ENCODE measurements around the gene KRTAP10-4. TPM values are rescaled to one million over a fixed set of nuclear protein-coding genes. Genes with fewer than 3 reads are reported as not detected.
"Not testable (repeated sequence)": the region's sequence is repeated elsewhere in the genome, so short reads cannot be mapped to it uniquely, and the experiment has no call there.

Gene KRTAP10-4
- total and polyA plus RNA-seq, 2 experiments from 2014 or later = not detected

DNA sequence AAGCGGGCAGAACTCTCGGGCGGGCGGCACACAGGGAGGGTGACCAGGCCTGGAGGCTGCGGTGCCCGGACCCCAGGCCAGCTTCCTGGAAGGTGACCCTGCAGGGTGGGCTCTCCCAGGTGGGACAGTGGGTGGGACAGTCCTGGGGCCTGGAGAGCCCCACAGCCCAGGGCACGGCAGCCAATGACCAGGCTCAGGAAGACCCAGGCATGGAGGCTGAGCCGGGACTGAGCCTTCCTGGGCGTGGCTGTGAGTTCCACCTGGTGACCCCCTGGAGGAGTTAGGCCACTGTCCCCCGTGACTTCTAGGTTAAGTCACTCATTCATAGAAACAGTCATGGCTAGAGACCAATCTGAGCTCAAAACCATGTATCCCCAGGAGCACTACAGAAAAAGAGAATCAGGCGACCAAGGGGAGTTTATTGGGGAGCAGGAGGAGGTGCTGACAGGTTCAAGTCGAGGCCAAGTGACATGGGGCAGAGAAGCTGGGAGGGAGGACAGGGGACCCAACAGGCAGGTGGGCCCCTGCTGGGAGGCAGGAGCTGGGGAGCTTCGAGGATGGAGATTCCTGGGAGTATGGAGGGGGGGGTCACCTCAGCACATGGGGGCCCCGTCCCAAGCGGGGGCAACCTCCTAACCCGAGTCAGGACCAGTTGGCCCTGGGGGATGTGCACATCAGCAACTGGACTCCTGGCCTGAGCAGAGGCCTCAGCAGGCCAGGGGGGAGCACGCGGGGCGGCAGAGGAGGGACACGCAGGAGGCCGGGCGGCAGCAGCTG is 5.7 kb downstream of the KRTAP10-4 start:
- H3K4me3 ChIP-seq = no peak overlapping the region
- 92% methylated on average over 9 of the region's 22 CpGs for WGBS (ENCODE audit: low lambda C conversion rate, missing lambda C conversion rate)
- H3K9me3 ChIP-seq (ENCODE audit: low read depth) = no peaks in the 10 kb centered on the region
- no peak for TF ChIP-seq EZH2 (IDR thresholded peaks at IDR 0.05; ENCODE audit: borderline replicate concordance)
- no peak for TF ChIP-seq EZH2phosphoT487 (IDR thresholded peaks at IDR 0.05; ENCODE audit: low read depth, severe bottlenecking, unreplicated experiment)
- no peak for TF ChIP-seq CTCF (IDR thresholded peaks at IDR 0.05; ENCODE audit: poor library complexity)
- H3K4me2 ChIP-seq = no peak overlapping the region
- peaks cover under 1% of the 10 kb centered on the region for H3K27me3 ChIP-seq
- no peaks in the 10 kb centered on the region for H3K79me2 ChIP-seq
- H2AFZ ChIP-seq = no peak overlapping the region
- no peak overlapping the region for H3K27ac ChIP-seq
- H4K20me1 ChIP-seq (ENCODE audit: insufficient read depth, poor library complexity, severe bottlenecking) = no peaks in the 10 kb centered on the region
- no peaks in the 10 kb centered on the region for H3K36me3 ChIP-seq (replicated peaks; ENCODE audit: insufficient read depth, low read depth)
- no peak for DNase-seq (ENCODE audit: low spot score)
- no peaks in the 10 kb centered on the region for H3K9me2 ChIP-seq (replicated peaks; ENCODE audit: insufficient read depth)
- peaks cover 3% of the 10 kb centered on the region for H3K4me1 ChIP-seq (ENCODE audit: insufficient read depth)

DNA sequence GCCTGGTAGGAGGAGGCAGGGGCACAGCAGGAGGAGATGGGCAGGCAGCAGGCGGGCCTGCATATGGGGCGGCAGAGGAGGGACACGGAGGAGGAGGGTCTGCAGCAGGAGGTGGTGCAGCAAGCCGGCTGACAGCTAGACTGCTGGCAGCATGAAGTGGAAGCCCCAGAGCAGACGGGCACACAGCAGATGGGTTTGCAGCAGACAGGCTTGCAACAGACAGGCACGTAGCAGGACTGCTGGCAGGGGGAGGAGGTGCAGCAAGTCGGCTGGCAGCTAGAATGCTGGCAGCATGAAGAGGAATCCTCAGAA is 6.3 kb downstream of the KRTAP10-4 start:
- Histone ChIP-seq H3K4me3 (no peak overlapping the region), H3K4me2 (no peak overlapping the region), H3K36me3 (replicated peaks; ENCODE audit: insufficient read depth, low read depth) (no peaks in the 10 kb centered on the region), H3K27me3 (peaks cover 4% of the 10 kb centered on the region), H3K9me2 (replicated peaks; ENCODE audit: insufficient read depth) (no peaks in the 10 kb centered on the region), H3K27ac (no peak overlapping the region), H4K20me1 (ENCODE audit: insufficient read depth, poor library complexity, severe bottlenecking) (no peaks in the 10 kb centered on the region), H3K4me1 (ENCODE audit: insufficient read depth) (peaks cover 3% of the 10 kb centered on the region), H3K79me2 (no peaks in the 10 kb centered on the region), H3K9me3 (ENCODE audit: low read depth) (no peaks in the 10 kb centered on the region), H2AFZ (no peak overlapping the region)
- DNase-seq (ENCODE audit: low spot score) = no peak
- TF ChIP-seq EZH2phosphoT487 (IDR thresholded peaks at IDR 0.05; ENCODE audit: low read depth, severe bottlenecking, unreplicated experiment) (no peak), EZH2 (IDR thresholded peaks at IDR 0.05; ENCODE audit: borderline replicate concordance) (no peak), CTCF (IDR thresholded peaks at IDR 0.05; ENCODE audit: poor library complexity) (no peak)
- 89% methylated on average over 6 of the region's 7 CpGs for WGBS (ENCODE audit: low lambda C conversion rate, missing lambda C conversion rate)

DNA sequence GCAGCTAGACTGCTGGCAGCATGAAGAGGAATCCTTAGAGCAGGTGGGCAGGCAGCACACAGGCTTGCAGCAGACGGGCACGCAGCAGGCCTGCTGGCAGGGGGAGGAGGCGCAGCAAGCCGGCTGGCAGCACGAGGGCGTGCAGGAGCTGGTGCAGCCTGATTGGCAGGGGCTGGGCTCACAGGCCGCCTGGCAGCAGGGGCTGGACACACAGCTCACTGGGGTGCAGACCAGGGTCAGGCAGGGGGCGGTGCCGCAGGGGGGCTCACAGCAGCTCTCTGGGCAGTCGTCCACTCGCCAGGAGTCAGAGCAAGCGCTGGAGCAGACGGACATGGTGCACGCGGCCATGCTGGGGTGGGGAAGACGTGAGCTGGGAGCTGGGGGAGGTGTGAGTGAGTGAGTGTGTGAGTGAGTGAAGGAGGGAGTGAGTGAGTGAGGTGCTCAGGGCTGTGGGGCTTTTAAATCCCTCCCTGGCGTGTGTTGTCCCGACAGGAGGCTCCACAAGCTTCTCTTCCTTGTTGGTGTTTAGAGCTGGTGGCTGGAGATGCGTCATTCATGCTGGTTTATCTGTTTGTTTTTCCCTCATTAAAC is 6.8 kb downstream of the KRTAP10-4 start, which contains the start of gene KRTAP10-5:
Gene KRTAP10-5 (minus strand): TSS at position 374 of the 591 bp plus-strand sequence. CDS start 26 bp downstream, at position 348.
- not testable (repeated sequence) for H3K27ac ChIP-seq; H3K9me3 ChIP-seq (ENCODE audit: low read depth); H4K20me1 ChIP-seq (ENCODE audit: insufficient read depth, poor library complexity, severe bottlenecking); H2AFZ ChIP-seq; H3K36me3 ChIP-seq (replicated peaks; ENCODE audit: insufficient read depth, low read depth); DNase-seq (ENCODE audit: low spot score); H3K4me2 ChIP-seq; H3K27me3 ChIP-seq; H3K4me1 ChIP-seq (ENCODE audit: insufficient read depth); H3K79me2 ChIP-seq; H3K9me2 ChIP-seq (replicated peaks; ENCODE audit: insufficient read depth); H3K4me3 ChIP-seq
- 78% methylated on average over 17 of the region's 19 CpGs for WGBS (ENCODE audit: low lambda C conversion rate, missing lambda C conversion rate)

DNA sequence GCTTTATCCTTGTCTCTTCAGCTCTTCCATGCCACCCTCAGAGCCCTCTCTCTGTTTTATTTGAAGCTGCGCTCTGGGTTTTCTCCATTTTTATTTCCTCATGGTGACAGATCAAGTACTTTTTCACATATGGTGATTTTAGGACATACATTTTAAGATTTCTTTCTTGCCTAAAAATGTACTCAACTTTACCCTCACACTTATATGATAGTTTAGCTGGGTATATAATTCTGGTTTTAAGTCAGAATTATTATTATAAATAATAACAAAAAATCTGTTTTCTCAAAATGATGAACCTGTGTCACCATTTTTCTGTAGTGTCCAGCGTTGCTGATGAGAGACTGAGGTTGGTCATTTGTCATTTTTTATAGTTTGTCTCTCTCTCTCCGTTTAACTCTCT is 7.6 kb downstream of the KRTAP10-4 start:
- no peaks in the 10 kb centered on the region for H4K20me1 ChIP-seq (ENCODE audit: insufficient read depth, poor library complexity, severe bottlenecking)
- DNase-seq (ENCODE audit: low spot score) = no peak
- no peaks in the 10 kb centered on the region for H3K4me1 ChIP-seq (ENCODE audit: insufficient read depth)
- WGBS (ENCODE audit: low lambda C conversion rate, missing lambda C conversion rate) = 96% methylated on average over 3 of the region's 3 CpGs
- H2AFZ ChIP-seq = no peak overlapping the region
- no peak overlapping the region for H3K4me3 ChIP-seq
- TF ChIP-seq EZH2 (IDR thresholded peaks at IDR 0.05; ENCODE audit: borderline replicate concordance) = no peak
- TF ChIP-seq CTCF (IDR thresholded peaks at IDR 0.05; ENCODE audit: poor library complexity) = no peak
- no peak for TF ChIP-seq EZH2phosphoT487 (IDR thresholded peaks at IDR 0.05; ENCODE audit: low read depth, severe bottlenecking, unreplicated experiment)
- no peak overlapping the region for H3K4me2 ChIP-seq
- no peak overlapping the region for H3K27ac ChIP-seq
- peaks cover 4% of the 10 kb centered on the region for H3K27me3 ChIP-seq
- H3K36me3 ChIP-seq (replicated peaks; ENCODE audit: insufficient read depth, low read depth) = no peaks in the 10 kb centered on the region
- no peaks in the 10 kb centered on the region for H3K79me2 ChIP-seq
- H3K9me3 ChIP-seq (ENCODE audit: low read depth) = no peaks in the 10 kb centered on the region
- no peaks in the 10 kb centered on the region for H3K9me2 ChIP-seq (replicated peaks; ENCODE audit: insufficient read depth)
